ENCODE results near the gene KBTBD4. TPM values are rescaled to one million over a fixed set of nuclear protein-coding genes. Genes with fewer than 3 reads are reported as not detected.
"Not testable (repeated sequence)": the region's sequence is repeated elsewhere in the genome, so short reads cannot be mapped to it uniquely, and the experiment has no call there.

KBTBD4 gene
- total and polyA plus RNA-seq, 2 of the 8 experiments (the other 6 are each of a cell fraction or from before 2014, with no cell fraction given), result 12.0 to 19.5 TPM

DNA sequence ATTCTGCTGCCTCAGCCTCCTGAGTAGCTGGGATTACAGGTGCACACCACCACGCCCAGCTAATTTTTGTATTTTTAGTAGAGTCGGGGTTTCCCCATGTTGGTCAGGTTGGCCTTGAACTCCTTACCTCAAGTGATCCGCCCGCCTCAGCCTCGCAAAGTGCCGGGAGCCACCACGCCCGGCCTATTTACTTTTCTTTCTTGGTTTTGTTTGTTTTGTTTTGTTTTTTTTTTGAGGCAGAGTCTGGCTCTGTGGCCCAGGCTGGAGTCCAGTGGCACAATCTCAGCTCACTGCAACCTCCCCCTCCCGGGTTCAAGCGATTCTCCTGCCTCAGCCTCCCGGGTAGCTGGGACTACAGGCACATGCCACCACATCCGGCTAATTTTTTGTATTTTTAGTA lies 21.8 kb downstream of the KBTBD4 start:
- H2AFZ ChIP-seq (ENCODE audit: low read length); H4K91ac ChIP-seq (replicated peaks; ENCODE audit: insufficient read length, low read length); H3K4me2 ChIP-seq (ENCODE audit: insufficient read depth in 1 of 2, low read depth in 2 of 2, low read length in 2 of 2); H2BK15ac ChIP-seq (ENCODE audit: low read length); H3K27ac ChIP-seq (ENCODE audit: low read depth, low read length); H2BK120ac ChIP-seq (replicated peaks; ENCODE audit: low read depth, low read length); H3K4me1 ChIP-seq (replicated peaks in 1 of 4; ENCODE audit: control insufficient read depth in 3 of 4, insufficient read depth in 4 of 4, low read length in 3 of 4); H3K14ac ChIP-seq (ENCODE audit: insufficient read length); H3K27me3 ChIP-seq (replicated peaks in 1 of 4; ENCODE audit: control insufficient read depth in 3 of 4, extremely low read depth in 1 of 4, insufficient read depth in 3 of 4, low read length in 3 of 4); H3K23me2 ChIP-seq (ENCODE audit: low read depth, low read length); FAIRE-seq; H2BK20ac ChIP-seq (ENCODE audit: low read length); H3K18ac ChIP-seq (ENCODE audit: extremely low read depth, low read length); H2BK12ac ChIP-seq (ENCODE audit: low read depth, low read length); H3K56ac ChIP-seq (replicated peaks; ENCODE audit: insufficient read length, low read depth, low read length); H3K9me3 ChIP-seq (ENCODE audit: insufficient read depth in 2 of 2, low read depth in 1 of 2, low read length in 1 of 2); H3K36me3 ChIP-seq (ENCODE audit: control insufficient read depth in 2 of 4, insufficient read depth in 4 of 4, low read length in 3 of 4); H3K79me1 ChIP-seq (ENCODE audit: low read depth, low read length); H3K4ac ChIP-seq (replicated peaks; ENCODE audit: insufficient read length, low read depth, low read length); H3K23ac ChIP-seq (ENCODE audit: insufficient read length); H3K79me2 ChIP-seq (ENCODE audit: control insufficient read depth in 1 of 2, insufficient read depth in 2 of 2, low read length in 2 of 2); H4K20me1 ChIP-seq (replicated peaks in 1 of 2; ENCODE audit: control insufficient read depth in 1 of 2, insufficient read depth in 2 of 2, low read length in 2 of 2); H3K4me3 ChIP-seq (ENCODE audit: extremely low read depth in 1 of 4, insufficient read depth in 2 of 4, low read depth in 3 of 4, low read length in 4 of 4); H4K5ac ChIP-seq (ENCODE audit: insufficient read length, low read depth, low read length); H2AK5ac ChIP-seq (ENCODE audit: low read depth, low read length); H4K8ac ChIP-seq (ENCODE audit: extremely low read depth, insufficient read depth, low read length); DNase-seq (ENCODE audit: low read depth in 1 of 2, low spot score in 2 of 2); H3K9ac ChIP-seq (replicated peaks in 1 of 4; ENCODE audit: extremely low read depth in 1 of 4, low read depth in 3 of 4, low read length in 3 of 4); H2BK5ac ChIP-seq (ENCODE audit: low read depth, low read length): not testable (repeated sequence)
- ChIA-PET CTCF (ENCODE audit: partially characterized antibody) (interaction anchor here (0.7 to 0.9 kb wide), 2 partner anchors 12 to 14 kb away, joined by 3 to 4 read pairs; no protein-coding TSS in a partner anchor), POLR2A (ENCODE audit: partially characterized antibody) (interaction anchor here (0.7 to 3.3 kb wide), 2 partner anchors 8 to 22 kb away, joined by 3 to 24 read pairs; partner anchors contain the start of gene PTPMT1)
- 93% methylated on average over 12 of the region's 12 CpGs; no CpG with 5 or more reads in 1 of the 2 experiments for WGBS, 2 experiments (ENCODE audit: extremely low coverage in 1 of 2, insufficient coverage in 1 of 2, insufficient read length in 1 of 2, insufficient replicate concordance in 2 of 2, low coverage in 1 of 2, low lambda C conversion rate in 2 of 2, missing lambda C conversion rate in 1 of 2)
